Keratinocyte (primary cell): ENCODE results near the gene FAM241A. TPM values are rescaled to one million over a fixed set of nuclear protein-coding genes. Genes with fewer than 3 reads are reported as not detected.

ENCODE experiments used
- DNase-seq: peaks from one replicate; pipeline ENCODE4 v3.0.0-alpha.2; 2011; ENCODE audit warnings: low read depth, missing footprints, low spot score
- FAIRE-seq: peaks from 2 replicates; lab custom pipeline; 2011; peaks lifted over from hg19 to GRCh38; lab: Jason Lieb, UNC
- H2AFZ ChIP-seq: 2 replicates; pipeline ENCODE4 v1.6.0; 2012; ENCODE audit warnings: low read length, control low read depth, inconsistent platforms; ENCODE audit not compliant: control insufficient read depth
- H3K27ac ChIP-seq: 2 replicates; pipeline ENCODE4 v1.5.1; 2011; ENCODE audit warnings: low read length; ENCODE audit not compliant: control insufficient read depth, insufficient read depth
- H3K27me3 ChIP-seq: 3 replicates; pipeline ENCODE4 v1.6.0; 2011; ENCODE audit warnings: low read length; ENCODE audit not compliant: control insufficient read depth, insufficient read depth; ENCODE audit errors: extremely low read depth
- H3K36me3 ChIP-seq, 2 experiments: 2 replicates in 1 of 2; 3 replicates in 1 of 2; pipeline ENCODE4 v1.5.1; 2011; ENCODE audit warnings: low read length in 2 of 2, mild to moderate bottlenecking in 1 of 2; ENCODE audit not compliant: control insufficient read depth in 2 of 2, insufficient read depth in 2 of 2; ENCODE audit errors: extremely low read depth in 1 of 2
- H3K4me1 ChIP-seq: 3 replicates; pipeline ENCODE4 v1.5.1; 2011; ENCODE audit warnings: low read length; ENCODE audit not compliant: control insufficient read depth, insufficient read depth; ENCODE audit errors: extremely low read depth
- H3K4me2 ChIP-seq: 3 replicates; pipeline ENCODE4 v1.6.0; 2011; ENCODE audit warnings: low read depth, low read length; ENCODE audit not compliant: control insufficient read depth, insufficient read depth; ENCODE audit errors: extremely low read depth
- H3K4me3 ChIP-seq, 3 experiments: fragments of 200-600 bp in 1 of 3; sonication (generic) in 1 of 3; 2 replicates in 2 of 3; 3 replicates in 1 of 3; pipeline ENCODE4 v1.5.1; 2011 to 2016; ENCODE audit warnings: low read length in 3 of 3, mild to moderate bottlenecking in 3 of 3, control low read depth in 2 of 3, inconsistent platforms in 1 of 3, low read depth in 1 of 3, mixed read lengths in 1 of 3, mixed run types in 1 of 3, moderate library complexity in 1 of 3; ENCODE audit not compliant: control insufficient read depth in 2 of 3, insufficient read depth in 2 of 3; ENCODE audit errors: extremely low read depth in 1 of 3
- H3K79me2 ChIP-seq: 2 replicates; pipeline ENCODE4 v1.6.0; 2012; ENCODE audit warnings: low read length; ENCODE audit not compliant: control insufficient read depth, insufficient read depth
- H3K9ac ChIP-seq: 3 replicates; pipeline ENCODE4 v1.6.0; 2011; ENCODE audit warnings: low read length; ENCODE audit not compliant: control insufficient read depth, insufficient read depth; ENCODE audit errors: extremely low read depth
- H3K9me1 ChIP-seq: 3 replicates; pipeline ENCODE4 v1.6.0; 2011; ENCODE audit warnings: low read length; ENCODE audit not compliant: control insufficient read depth, insufficient read depth; ENCODE audit errors: extremely low read depth
- H3K9me3 ChIP-seq: 2 replicates; pipeline ENCODE4 v1.5.1; 2012; ENCODE audit warnings: low read depth, low read length; ENCODE audit not compliant: control insufficient read depth
- H4K20me1 ChIP-seq: 3 replicates; pipeline ENCODE4 v1.6.0; 2011; ENCODE audit warnings: low read length; ENCODE audit not compliant: control insufficient read depth, insufficient read depth; ENCODE audit errors: extremely low read depth
- CTCF ChIP-seq, 3 experiments: IDR thresholded peaks in 1 of 3; conservative IDR thresholded peaks in 1 of 3; optimal IDR thresholded peaks in 1 of 3; 2 replicates in 2 of 3; 3 replicates in 1 of 3; pipeline versions ENCODE3 to v1.5.1; 2011; ENCODE audit warnings: low read length in 3 of 3, mild to moderate bottlenecking in 3 of 3, moderate library complexity in 2 of 3, control low read depth in 1 of 3, inconsistent platforms in 1 of 3; ENCODE audit not compliant: insufficient read depth in 2 of 3; ENCODE audit errors: extremely low read depth in 1 of 3
- EZH2 ChIP-seq: IDR thresholded peaks from one replicate; pipeline ENCODE4 v1.6.1; 2012; ENCODE audit warnings: inconsistent platforms, mild to moderate bottlenecking, low read length, moderate library complexity
- dilution Hi-C: fragments of 300-500 bp; cut with MboI; formaldehyde crosslinking; loops from one replicate; pipeline ENCODE4 v1.7.0; 2020; ENCODE audit warnings: low sequenced_read_pairs; ENCODE audit not compliant: extremely low pct_ligation_motif_present
- polyA minus RNA-seq, 3 experiments: library from RNA; depleted of rRNA, polyadenylated mRNA; stranded (reverse); fragments of >200 nt; gene quantifications; 1 replicate in 1 of 3; 2 replicates in 1 of 3; 3 replicates in 1 of 3; pipeline ENCODE4 v1.2.3, GENCODE V29; 2011
- polyA plus RNA-seq, 5 experiments: library from polyadenylated mRNA; depleted of rRNA in 3 of 5; stranded (reverse) in 3 of 5; stranded (forward) in 1 of 5; unstranded in 1 of 5; fragments of >200 nt; gene quantifications; 1 replicate in 1 of 5; 2 replicates in 3 of 5; 3 replicates in 1 of 5; pipeline versions ENCODE4 v1.2.1 to v1.2.3, GENCODE V29; 2011 to 2012; ENCODE audit warnings: missing spikeins in 2 of 5, low read depth in 1 of 5, low replicate concordance in 1 of 5

Gene FAM241A
- polyA plus RNA-seq, result 1.4 to 2.9 TPM (median 2.1 TPM) in 3 replicates
- 1.4 TPM for polyA plus RNA-seq (2011; ENCODE audit: low read depth)
- 1.7 and 3.2 TPM in 2 replicates for polyA plus RNA-seq (2011; cell fraction: cytosol; rRNA removed)
- polyA plus RNA-seq (2011; cell fraction: nucleus; rRNA removed), result 1.6 and 2.2 TPM in 2 replicates
- 2.5 and 2.8 TPM in 2 replicates for polyA plus RNA-seq (2012; ENCODE audit: low replicate concordance)
- polyA minus RNA-seq, result 0.26 to 1.5 TPM (median 0.53 TPM) in 3 replicates
- polyA minus RNA-seq (2011; cell fraction: cytosol; rRNA and poly(A)+ RNA removed), result 0.77 TPM
- polyA minus RNA-seq (2011; cell fraction: nucleus; rRNA and poly(A)+ RNA removed), result 0.95 and 1.4 TPM in 2 replicates

- Histone ChIP-seq H4K20me1 (no peaks in the 10 kb centered on the region), H3K4me2 (peak within 1 kb of the TSS; percentile 79), H2AFZ (peak within 1 kb of the TSS; percentile 93), H3K4me1 (no peaks in the 10 kb centered on the region), H3K27me3 (no peaks in the 10 kb centered on the region), H3K9me1 (no peaks in the 10 kb centered on the region), H3K79me2 (peaks cover 18% of the 10 kb centered on the region), H3K36me3 (no peaks in the 10 kb centered on the region), H3K9me3 (no peaks in the 10 kb centered on the region), H3K27ac (peak within 1 kb of the TSS; percentile 76), H3K9ac (peak within 1 kb of the TSS; percentile 87), H3K4me3 (peak within 1 kb of the TSS; percentile 63 to 88 (median 83))
- DNase-seq (no peak), FAIRE-seq (no peak)
- dilution Hi-C loops, result no loop called here
- TF ChIP-seq EZH2, result no peak
- TF ChIP-seq CTCF (optimal IDR thresholded peaks at IDR 0.05 in 1 of 3, IDR thresholded peaks at IDR 0.05 in 1 of 3, conservative IDR thresholded peaks at IDR 0.05 in 1 of 3; ENCODE audit: extremely low read depth in 1 of 3, insufficient read depth in 2 of 3, low read length in 3 of 3), result peak in 1 of 3 experiments; percentile 12
Measured at GRCh38 chr4:112145326-112145789, at the start of gene FAM241A. TSS of gene FAM241A (plus strand) at chr4:112145454. CDS start at chr4:112145581, 127 bp downstream.

GRCh38 chr4:112098841-112099530, 46.3 kb upstream of the FAM241A start:
- no peak for FAIRE-seq
- H3K9ac ChIP-seq, result no peak overlapping the region

More at GRCh38 chr4:112098841-112099530, 46.3 kb upstream of the FAM241A start:
- H2AFZ ChIP-seq, result peak overlapping the region; percentile 77
- no peak for DNase-seq
- no peak for TF ChIP-seq EZH2
- TF ChIP-seq CTCF (optimal IDR thresholded peaks at IDR 0.05 in 1 of 3, IDR thresholded peaks at IDR 0.05 in 1 of 3, conservative IDR thresholded peaks at IDR 0.05 in 1 of 3; ENCODE audit: extremely low read depth in 1 of 3, insufficient read depth in 2 of 3, low read length in 3 of 3), result no peak
- H3K27me3 ChIP-seq, result no peaks in the 10 kb centered on the region
- H4K20me1 ChIP-seq, result no peaks in the 10 kb centered on the region
- H3K4me1 ChIP-seq, result no peaks in the 10 kb centered on the region
- H3K4me3 ChIP-seq, result no peak overlapping the region
- dilution Hi-C loops, result no loop called here
- H3K79me2 ChIP-seq, result no peaks in the 10 kb centered on the region
- no peaks in the 10 kb centered on the region for H3K9me1 ChIP-seq
- no peaks in the 10 kb centered on the region for H3K36me3 ChIP-seq
- no peak overlapping the region for H3K27ac ChIP-seq
- no peak overlapping the region for H3K4me2 ChIP-seq
- H3K9me3 ChIP-seq, result no peaks in the 10 kb centered on the region
